GM21528 (cell line): ENCODE measurements around the gene NOD1.

Source experiments
- ATAC-seq: cut with Tn5 transposase; IDR thresholded peaks from one replicate; pipeline ENCODE4 v1.9.1; 2021; ENCODE audit warnings: mild to moderate bottlenecking, moderate library complexity; ENCODE audit not compliant: unreplicated experiment, low FRiP score

Gene NOD1

GRCh38 chr7:30472081-30472783 is 6.4 kb downstream of the NOD1 start:
- ATAC-seq, result no peak

DNA sequence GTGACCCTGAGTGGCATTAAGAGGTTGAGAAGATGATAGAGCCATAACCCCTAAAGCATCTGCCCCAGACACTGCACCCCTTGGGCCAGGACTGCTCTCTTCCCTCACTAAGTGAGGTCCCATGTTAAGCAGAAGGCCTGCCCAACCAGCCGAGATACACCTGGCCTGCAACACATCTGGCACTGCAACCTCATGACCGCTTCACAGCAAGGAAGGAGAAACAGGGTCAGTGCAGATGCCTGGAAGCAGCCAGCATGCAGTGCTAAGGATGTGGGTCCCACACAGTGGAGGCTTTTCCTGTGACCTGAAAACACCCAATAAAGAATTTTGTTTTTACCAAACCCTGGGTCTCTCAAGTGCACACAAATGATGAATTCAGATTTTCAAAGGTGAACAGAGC is 7.4 kb downstream of the NOD1 start:
- ATAC-seq, result no peak

DNA sequence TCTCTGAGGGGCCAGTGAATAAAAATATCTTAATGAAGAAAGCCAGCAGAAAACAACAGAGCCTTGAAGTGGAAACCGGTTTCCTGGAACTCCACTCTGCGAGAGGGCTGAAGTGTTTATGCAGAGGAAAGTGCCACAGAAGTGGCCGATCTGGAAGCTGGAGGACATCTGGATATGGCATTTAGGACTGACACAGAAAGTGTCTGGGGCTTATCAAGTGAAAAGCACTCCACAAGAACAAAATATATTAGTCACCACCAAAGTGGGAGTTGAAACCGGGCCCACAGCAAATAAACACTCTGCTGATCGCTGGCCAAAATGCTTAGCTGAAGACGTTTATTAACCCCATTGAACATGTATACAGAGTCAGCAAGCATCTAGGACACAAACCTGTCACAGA is 7.8 kb downstream of the NOD1 start:
- ATAC-seq, result no peak

DNA sequence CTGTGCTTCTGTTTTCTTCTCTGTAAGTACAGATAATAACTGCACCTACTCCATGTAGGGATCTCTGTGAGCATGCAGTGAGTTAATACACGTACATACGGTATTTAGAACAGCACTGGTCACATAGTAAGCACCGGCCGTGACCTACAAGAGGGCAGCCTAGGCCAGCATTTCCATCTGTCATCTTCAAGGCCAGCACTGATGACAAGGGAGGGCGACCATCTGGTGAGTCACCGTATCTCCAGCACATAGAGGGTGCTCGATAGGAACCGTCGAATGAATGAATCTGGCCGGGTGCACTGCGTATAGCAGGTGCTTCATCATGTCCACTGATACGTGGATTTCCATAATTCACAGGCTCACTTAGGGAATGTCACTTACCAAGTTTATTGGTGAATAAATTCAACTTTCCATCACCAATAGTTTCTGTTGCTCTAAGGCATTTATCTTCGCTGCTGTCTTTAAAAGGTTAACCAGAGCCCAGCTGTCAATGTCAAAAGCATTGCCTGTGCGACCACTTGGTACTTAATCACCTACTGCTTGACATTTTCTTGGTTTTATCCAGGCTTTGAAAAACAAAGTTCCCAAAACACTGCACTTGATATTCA is 8.3 kb downstream of the NOD1 start:
- ATAC-seq, result no peak

- no peak for ATAC-seq
Observed at GRCh38 chr7:30469303-30469702, 9.3 kb downstream of the NOD1 start.

DNA sequence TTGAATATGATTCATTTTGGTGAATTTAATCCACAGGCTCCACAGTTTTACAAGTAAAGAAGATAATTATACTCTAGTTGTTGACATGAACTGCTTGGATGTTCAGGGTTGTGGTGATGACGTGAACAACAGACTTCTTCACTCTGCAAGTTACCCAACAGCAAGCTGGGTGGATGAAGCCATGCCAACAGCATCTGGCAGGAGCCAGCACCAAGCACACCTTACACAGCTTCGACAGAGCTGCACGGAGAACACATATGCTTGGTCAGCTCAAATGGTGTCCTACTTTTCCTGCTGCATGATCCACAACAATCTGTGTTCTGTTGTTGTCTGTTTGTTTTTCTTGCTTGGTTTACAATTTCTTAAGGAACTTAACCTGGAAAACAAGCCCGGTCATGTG is 9.8 kb downstream of the NOD1 start:
- ATAC-seq, result no peak

DNA sequence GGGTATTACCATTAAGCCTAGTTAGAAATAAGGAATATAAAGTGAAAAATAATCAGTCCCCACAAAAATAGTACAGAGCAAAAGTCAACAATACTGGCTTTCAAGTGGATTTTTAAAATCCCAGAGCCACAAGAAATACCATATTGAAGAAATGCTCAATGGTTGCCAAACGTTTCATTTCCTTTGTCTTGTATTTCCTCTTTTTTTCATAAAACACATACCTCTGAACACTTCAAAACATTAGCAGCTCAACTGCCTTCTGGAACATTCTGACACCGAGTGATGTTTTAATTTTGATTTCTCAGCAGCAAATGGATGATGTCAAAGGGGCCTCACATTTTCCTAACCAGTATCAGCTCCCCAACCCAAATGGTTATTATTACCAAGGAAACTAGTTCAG is 10.5 kb downstream of the NOD1 start:
- no peak for ATAC-seq

DNA sequence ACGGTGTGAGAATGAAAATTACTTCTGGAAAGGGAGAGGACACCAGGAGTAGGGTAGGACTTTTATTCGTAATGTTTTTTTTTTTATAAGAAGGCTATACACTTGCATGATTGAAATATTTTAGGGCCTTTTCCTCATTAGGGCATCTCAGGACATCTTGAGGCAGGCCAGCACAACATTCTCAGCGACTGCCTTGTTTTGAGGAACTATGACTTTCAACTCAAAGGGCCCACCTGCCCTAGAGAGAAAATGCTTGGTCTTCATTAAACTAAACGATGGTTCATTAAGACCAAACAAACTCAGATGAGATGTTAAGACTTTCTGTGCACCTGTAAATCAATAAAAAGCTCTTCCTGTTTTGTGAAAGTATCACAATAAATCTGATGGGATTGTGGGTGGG is 11.3 kb downstream of the NOD1 start:
- ATAC-seq, result no peak

- ATAC-seq, result no peak
Observed at GRCh38 chr7:30466266-30466665, 12.3 kb downstream of the NOD1 start.

GRCh38 chr7:30465811-30466180 is 12.8 kb downstream of the NOD1 start:
- ATAC-seq, result no peak

DNA sequence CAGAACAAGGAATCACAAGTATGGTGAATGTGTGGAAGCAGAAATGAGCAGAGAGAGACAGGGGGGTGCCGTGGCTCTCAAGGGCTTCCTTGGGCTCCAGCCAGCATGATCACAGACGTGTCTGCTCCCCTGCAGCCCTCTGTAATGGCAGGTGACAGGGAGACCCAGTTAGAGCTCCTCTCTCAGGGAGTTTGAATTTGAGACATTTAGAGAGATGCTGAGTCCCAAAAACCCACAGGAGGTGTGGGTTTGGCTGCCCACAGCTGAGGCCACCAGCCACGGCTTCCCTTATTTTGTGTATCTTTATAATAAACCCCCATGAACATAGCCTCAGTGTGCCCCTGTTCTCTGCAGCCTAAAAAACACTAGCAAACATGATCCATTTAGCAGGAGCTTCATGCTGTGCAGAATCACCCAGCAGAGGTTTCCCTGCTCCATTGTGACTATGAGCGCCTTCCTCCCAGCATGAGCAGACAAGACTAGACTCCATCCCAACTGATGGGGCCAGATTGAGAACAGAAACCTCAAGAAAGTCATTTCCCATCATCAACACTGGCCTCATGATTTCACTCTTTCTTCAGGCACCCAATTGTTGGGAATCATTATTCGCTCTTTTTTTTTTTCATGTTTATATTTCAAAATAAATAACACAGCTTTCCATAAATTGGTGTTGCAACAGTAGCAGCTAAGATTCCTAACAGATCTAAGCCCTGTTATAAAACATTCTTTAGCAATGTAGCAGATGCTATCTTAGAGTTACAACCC is 13.4 kb downstream of the NOD1 start:
- no peak for ATAC-seq

DNA sequence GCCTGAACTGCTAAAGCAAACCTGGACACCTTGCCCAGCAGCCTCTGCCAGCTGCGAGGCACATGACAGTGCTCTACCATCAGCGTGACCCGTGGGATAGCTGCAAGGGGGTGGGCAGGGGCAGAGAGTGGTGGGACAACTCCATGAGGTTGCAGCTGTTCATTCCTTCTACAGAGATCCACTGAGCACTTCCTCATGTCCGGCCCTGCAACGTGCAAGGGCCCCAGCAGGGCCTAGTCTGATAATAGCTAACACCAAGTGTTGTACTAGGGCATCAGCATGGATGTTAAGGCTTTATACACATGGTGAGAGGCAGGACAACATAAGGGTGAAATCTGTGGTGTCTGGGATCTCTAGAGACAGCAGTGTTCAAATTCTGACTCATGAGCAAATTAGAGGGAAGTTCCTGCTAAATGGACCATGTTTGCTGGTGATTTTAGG is 14.3 kb downstream of the NOD1 start:
- ATAC-seq, result no peak

DNA sequence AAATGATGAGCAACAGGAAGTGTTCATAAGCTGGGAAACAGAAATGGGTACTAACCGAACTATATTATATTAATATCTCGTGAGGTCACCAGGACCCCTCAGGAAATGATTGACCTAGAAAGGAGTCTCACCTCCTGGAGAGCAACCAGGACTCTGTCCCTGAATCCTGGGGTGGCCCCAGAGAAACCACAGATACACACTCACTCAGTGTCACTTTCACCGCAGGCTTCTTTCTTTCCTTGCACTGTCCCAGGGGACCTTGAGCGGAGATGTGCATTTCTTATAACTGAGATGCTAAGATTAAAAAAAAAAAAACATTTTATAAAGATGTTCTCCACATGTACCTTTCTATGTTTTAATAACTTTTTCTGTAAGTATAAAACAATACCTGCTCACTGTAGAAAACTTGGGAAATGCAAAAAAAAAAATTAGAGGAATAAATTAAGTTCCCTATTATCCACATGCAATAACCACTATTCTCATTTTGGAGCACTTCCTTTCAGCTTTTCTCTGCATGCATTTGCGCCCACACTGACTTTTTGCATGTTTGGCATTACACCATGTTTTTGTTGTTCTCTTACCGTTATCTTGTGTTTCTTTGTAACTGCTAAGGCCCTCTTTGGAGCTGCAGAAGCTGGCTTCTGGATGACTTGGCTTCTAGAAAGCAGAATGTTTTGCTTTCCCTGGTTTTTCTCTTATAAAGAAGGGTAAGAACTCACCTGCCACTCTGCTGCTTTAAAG is 15.0 kb downstream of the NOD1 start:
- ATAC-seq, result no peak

DNA sequence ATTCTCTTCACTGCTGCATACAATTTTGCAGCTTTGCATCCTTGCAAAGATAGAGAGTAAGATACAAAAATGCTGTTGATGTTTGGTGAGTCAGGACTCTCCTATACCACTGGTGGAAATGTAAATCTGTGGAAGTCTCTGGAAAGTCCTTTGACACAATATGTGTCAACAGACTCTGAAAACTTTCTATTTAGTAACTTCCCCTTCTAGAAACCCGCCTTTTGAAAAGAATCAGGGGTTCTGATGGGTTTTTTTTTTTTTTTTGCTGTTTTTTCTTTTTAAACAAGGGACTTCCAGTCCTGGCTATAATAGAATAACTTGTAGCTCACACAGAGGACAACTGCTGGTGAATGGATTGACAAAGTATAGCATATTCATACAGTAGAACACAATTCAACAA is 16.4 kb downstream of the NOD1 start:
- no peak for ATAC-seq

DNA sequence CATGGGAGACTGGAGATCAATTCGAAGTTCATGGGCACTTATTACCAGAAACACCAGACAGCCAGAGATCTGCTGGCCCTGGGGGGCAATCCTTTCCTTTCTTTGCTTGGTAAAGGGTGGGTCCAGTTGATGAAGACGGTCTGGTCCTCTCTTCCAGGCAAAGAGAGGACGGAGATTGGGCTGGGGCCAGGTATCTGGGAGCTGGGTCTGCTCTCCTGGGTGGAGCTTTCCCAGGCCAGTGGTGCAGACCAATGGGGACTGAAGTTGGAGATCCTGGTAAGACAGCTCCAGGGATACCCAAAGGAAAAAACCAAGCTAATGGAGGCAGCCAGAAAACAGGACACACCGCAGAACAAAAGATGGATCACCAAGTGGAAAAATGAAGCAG is 18.3 kb downstream of the NOD1 start:
- ATAC-seq, result no peak

GRCh38 chr7:30459591-30460245 is 18.9 kb downstream of the NOD1 start:
- ATAC-seq, result no peak

DNA sequence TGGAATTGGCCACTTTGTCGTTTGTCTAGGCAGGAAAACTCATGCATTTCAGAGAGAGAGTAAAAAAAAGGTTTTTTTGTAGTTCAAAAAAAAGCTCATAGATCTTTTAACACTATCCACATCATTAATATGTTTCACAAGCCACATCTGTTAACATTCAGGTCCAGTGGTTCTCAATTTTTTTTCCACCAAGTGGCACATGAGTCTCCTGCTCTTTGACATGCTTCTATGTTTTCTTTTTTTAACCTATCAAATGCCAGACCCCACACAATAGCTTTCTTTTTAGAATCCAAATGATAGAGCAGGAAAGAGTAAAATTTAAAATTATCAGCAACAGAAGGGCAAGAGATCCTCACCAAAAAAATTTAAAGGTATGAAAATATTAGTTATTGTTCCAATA is 20.3 kb downstream of the NOD1 start:
- ATAC-seq, result no peak

DNA sequence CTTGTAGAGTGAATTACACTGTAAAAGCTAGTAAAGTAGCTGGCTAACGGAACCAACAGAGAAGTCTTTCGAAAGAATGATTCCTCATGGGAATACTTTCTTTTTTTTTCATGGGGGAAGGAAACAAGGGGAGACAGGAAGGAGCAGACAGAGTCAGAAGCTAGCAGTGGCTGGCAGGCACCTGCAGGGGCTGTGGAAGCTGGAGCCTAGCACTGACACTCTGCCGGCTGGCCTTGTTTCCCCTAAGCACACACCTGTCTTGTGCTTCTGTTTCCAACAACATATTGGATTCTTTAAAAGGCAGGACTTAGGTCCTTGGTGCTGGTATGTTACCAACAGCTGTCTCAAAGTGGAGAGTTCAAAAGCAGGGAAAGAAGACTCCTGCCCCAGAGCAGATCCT is 24.7 kb downstream of the NOD1 start:
- no peak for ATAC-seq

- ATAC-seq, result no peak
Observed at GRCh38 chr7:30453016-30453415, 25.6 kb downstream of the NOD1 start.

GRCh38 chr7:30452280-30452930 is 26.2 kb downstream of the NOD1 start:
- ATAC-seq, result no peak
